ENCODE results near the gene PET100. TPM values are rescaled to one million over a fixed set of nuclear protein-coding genes. Genes with fewer than 3 reads are reported as not detected.

PET100 gene
- polyA plus RNA-seq (ENCODE audit: insufficient read length): 52.4 TPM

- peak; percentile 99 for DNase-seq
These were observed at the start of gene PET100, which contains the start of gene XAB2 for GRCh38 chr19:7629347-7630054. TSS of gene PET100 (plus strand) at chr19:7629793. CDS start at chr19:7629834, 41 bp downstream. TSS of gene XAB2 (minus strand) at chr19:7629545. CDS start at chr19:7629527, 18 bp downstream.

GRCh38 chr19:7582446-7582845, 47.1 kb upstream of the PET100 start:
- DNase-seq: no peak

- DNase-seq: no peak
These were observed 39.8 kb upstream of the PET100 start for GRCh38 chr19:7589822-7590221.

- DNase-seq: no peak
These were observed 39.3 kb upstream of the PET100 start for GRCh38 chr19:7590256-7590655.

- no peak for DNase-seq
These were observed 34.0 kb upstream of the PET100 start, which contains the start of gene CAMSAP3 for GRCh38 chr19:7595466-7596133. TSS of gene CAMSAP3 (plus strand) at chr19:7595863. CDS start at chr19:7596003, 140 bp downstream.

- DNase-seq: no peak
These were observed 33.2 kb upstream of the PET100 start for GRCh38 chr19:7596211-7596937.

GRCh38 chr19:7597689-7598088, 31.9 kb upstream of the PET100 start:
- DNase-seq: no peak

GRCh38 chr19:7598180-7598579, 31.4 kb upstream of the PET100 start:
- DNase-seq: no peak

- DNase-seq: no peak
These were observed 28.9 kb upstream of the PET100 start for GRCh38 chr19:7600721-7601120.

- DNase-seq: no peak
These were observed 27.2 kb upstream of the PET100 start for GRCh38 chr19:7602240-7602934.

- DNase-seq: no peak
These were observed 26.6 kb upstream of the PET100 start for GRCh38 chr19:7602935-7603497.

- no peak for DNase-seq
These were observed 25.7 kb upstream of the PET100 start for GRCh38 chr19:7603919-7604318.

- DNase-seq: no peak
These were observed 23.9 kb upstream of the PET100 start for GRCh38 chr19:7605490-7606222.

- no peak for DNase-seq
These were observed 23.3 kb upstream of the PET100 start for GRCh38 chr19:7606289-7606688.

GRCh38 chr19:7607212-7607873, 22.2 kb upstream of the PET100 start:
- DNase-seq: no peak

GRCh38 chr19:7607874-7608560, 21.6 kb upstream of the PET100 start:
- DNase-seq: no peak

GRCh38 chr19:7610491-7611240, 18.9 kb upstream of the PET100 start:
- no peak for DNase-seq

- DNase-seq: no peak
These were observed 17.9 kb upstream of the PET100 start for GRCh38 chr19:7611541-7612279.
